Spleen (tissue), 7 donors: ENCODE data around the gene MMP2.

Experiments used
- POLR2AphosphoS5 ChIP-seq, 3 donors: sonication (generic); formaldehyde crosslinking; IDR thresholded peaks; one replicate each; pipeline ENCODE4 v1.5.1; 2017; ENCODE audit warnings: antibody characterized with exemption in 3 of 3
- TF ChIP-seq, protein P1 (sequence below), 11 experiments: fragments of 200-600 bp in 7 of 11; fragments of 450-650 bp in 4 of 11; sonication (generic) in 4 of 11; IDR thresholded peaks in 8 of 11; conservative IDR thresholded peaks in 3 of 11; 1 replicate in 7 of 11; 2 replicates in 4 of 11; pipeline versions ENCODE4 v1.4.0 to v1.8.0; 2016 to 2021; ENCODE audit warnings: antibody characterized with exemption in 11 of 11, inconsistent platforms in 4 of 11, mild to moderate bottlenecking in 1 of 11
- donor health status: DM: no; HTN: no; CAD: no; lungs with moderate emphysema.
- donor health status: DM: no; HTN: no; CAD: no.
- donor health status: DM: no; HTN: no; CAD: no.

DNA sequence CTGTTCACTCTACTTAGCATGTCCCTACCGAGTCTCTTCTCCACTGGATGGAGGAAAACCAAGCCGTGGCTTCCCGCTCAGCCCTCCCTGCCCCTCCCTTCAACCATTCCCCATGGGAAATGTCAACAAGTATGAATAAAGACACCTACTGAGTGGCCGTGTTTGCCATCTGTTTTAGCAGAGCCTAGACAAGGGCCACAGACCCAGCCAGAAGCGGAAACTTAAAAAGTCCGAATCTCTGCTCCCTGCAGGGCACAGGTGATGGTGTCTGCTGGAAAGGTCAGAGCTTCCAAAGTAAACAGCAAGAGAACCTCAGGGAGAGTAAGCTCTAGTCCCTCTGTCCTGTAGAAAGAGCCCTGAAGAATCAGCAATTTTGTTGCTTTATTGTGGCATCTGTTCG is 27.1 kb downstream of the MMP2 start:
- TF ChIP-seq, protein P1, sequence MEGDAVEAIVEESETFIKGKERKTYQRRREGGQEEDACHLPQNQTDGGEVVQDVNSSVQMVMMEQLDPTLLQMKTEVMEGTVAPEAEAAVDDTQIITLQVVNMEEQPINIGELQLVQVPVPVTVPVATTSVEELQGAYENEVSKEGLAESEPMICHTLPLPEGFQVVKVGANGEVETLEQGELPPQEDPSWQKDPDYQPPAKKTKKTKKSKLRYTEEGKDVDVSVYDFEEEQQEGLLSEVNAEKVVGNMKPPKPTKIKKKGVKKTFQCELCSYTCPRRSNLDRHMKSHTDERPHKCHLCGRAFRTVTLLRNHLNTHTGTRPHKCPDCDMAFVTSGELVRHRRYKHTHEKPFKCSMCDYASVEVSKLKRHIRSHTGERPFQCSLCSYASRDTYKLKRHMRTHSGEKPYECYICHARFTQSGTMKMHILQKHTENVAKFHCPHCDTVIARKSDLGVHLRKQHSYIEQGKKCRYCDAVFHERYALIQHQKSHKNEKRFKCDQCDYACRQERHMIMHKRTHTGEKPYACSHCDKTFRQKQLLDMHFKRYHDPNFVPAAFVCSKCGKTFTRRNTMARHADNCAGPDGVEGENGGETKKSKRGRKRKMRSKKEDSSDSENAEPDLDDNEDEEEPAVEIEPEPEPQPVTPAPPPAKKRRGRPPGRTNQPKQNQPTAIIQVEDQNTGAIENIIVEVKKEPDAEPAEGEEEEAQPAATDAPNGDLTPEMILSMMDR (IDR thresholded peaks at IDR 0.05 in 8 of 11, conservative IDR thresholded peaks at IDR 0.05 in 3 of 11) = no peak
- no peak for TF ChIP-seq POLR2AphosphoS5 (IDR thresholded peaks at IDR 0.05)
